PC-9 (cell line): ENCODE data around the gene UPK1B.

Experiments used
- EZH2 ChIP-seq: fragments of 200-600 bp; sonication (generic); IDR thresholded peaks from 2 replicates; pipeline ENCODE4 v1.8.0; 2017; ENCODE audit warnings: antibody characterized with exemption, low read depth
- TF ChIP-seq, protein P1 (sequence below): fragments of 200-600 bp; sonication (generic); conservative IDR thresholded peaks from 2 replicates; pipeline ENCODE4 v1.6.1; 2017; ENCODE audit warnings: mixed run types, antibody characterized with exemption, mild to moderate bottlenecking, moderate library complexity

DNA sequence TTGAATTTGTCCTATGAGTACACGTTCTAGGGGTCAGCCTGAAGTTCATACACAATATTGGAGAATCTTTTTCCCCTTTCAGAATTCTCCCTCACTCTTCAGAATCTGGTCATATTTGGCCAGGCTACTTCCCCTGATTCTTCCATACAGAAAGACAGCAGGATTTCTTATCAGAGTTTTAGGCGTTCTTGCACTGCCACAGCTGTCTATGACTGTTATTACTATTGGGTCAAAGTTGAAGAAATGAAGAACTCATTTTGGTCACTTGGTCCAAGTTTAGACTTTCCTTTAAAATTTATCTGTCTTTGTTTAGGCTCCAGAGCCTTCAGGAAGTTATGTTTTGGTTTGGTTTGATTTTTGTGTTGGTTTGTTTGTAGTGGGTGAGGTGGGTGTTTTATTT lies 15.4 kb upstream of the UPK1B start:
- TF ChIP-seq, protein P1, sequence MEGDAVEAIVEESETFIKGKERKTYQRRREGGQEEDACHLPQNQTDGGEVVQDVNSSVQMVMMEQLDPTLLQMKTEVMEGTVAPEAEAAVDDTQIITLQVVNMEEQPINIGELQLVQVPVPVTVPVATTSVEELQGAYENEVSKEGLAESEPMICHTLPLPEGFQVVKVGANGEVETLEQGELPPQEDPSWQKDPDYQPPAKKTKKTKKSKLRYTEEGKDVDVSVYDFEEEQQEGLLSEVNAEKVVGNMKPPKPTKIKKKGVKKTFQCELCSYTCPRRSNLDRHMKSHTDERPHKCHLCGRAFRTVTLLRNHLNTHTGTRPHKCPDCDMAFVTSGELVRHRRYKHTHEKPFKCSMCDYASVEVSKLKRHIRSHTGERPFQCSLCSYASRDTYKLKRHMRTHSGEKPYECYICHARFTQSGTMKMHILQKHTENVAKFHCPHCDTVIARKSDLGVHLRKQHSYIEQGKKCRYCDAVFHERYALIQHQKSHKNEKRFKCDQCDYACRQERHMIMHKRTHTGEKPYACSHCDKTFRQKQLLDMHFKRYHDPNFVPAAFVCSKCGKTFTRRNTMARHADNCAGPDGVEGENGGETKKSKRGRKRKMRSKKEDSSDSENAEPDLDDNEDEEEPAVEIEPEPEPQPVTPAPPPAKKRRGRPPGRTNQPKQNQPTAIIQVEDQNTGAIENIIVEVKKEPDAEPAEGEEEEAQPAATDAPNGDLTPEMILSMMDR = no peak
- no peak for TF ChIP-seq EZH2
